HEK293T (cell line): ENCODE results near the gene ZCCHC7.

Experiments used
- ARNT ChIP-seq: fragments of 450-650 bp; IDR thresholded peaks from 2 replicates; pipeline ENCODE4 v1.6.1; 2017; ENCODE audit warnings: mild to moderate bottlenecking
- BHLHE40 ChIP-seq: fragments of 450-650 bp; IDR thresholded peaks from 2 replicates; pipeline ENCODE4 v1.6.1; 2016; ENCODE audit warnings: mild to moderate bottlenecking, moderate library complexity, borderline replicate concordance
- CTBP1 ChIP-seq: fragments of 450-650 bp; IDR thresholded peaks from 2 replicates; pipeline ENCODE4 v1.6.1; 2016; ENCODE audit warnings: borderline replicate concordance
- ELF4 ChIP-seq: fragments of 450-650 bp; IDR thresholded peaks from 2 replicates; pipeline ENCODE4 v1.6.1; 2017; ENCODE audit warnings: antibody characterized with exemption
- FOXA1 ChIP-seq: fragments of 450-650 bp; IDR thresholded peaks from 2 replicates; pipeline ENCODE4 v1.6.1; 2016; ENCODE audit warnings: mild to moderate bottlenecking
- FOXK2 ChIP-seq: fragments of 450-650 bp; IDR thresholded peaks from 2 replicates; pipeline ENCODE4 v1.6.1; 2016; ENCODE audit warnings: mild to moderate bottlenecking
- FOXM1 ChIP-seq: fragments of 450-650 bp; IDR thresholded peaks from 2 replicates; pipeline ENCODE4 v1.6.1; 2017; ENCODE audit warnings: mild to moderate bottlenecking, borderline replicate concordance
- HDGF ChIP-seq: fragments of 450-650 bp; IDR thresholded peaks from 2 replicates; pipeline ENCODE4 v1.6.1; 2017; ENCODE audit warnings: antibody characterized with exemption, borderline replicate concordance
- LEF1 ChIP-seq: fragments of 450-650 bp; IDR thresholded peaks from 2 replicates; pipeline ENCODE4 v1.6.1; 2017; ENCODE audit warnings: mild to moderate bottlenecking, borderline replicate concordance
- SP1 ChIP-seq: fragments of 450-650 bp; IDR thresholded peaks from 2 replicates; pipeline ENCODE4 v1.6.1; 2017
- SUZ12 ChIP-seq: fragments of 450-650 bp; IDR thresholded peaks from 2 replicates; pipeline ENCODE4 v1.6.1; 2016; ENCODE audit warnings: mild to moderate bottlenecking
- TARDBP ChIP-seq: fragments of 450-650 bp; IDR thresholded peaks from 2 replicates; pipeline ENCODE4 v1.6.1; 2016
- ZNF384 ChIP-seq: fragments of 450-650 bp; IDR thresholded peaks from 2 replicates; pipeline ENCODE4 v1.6.1; 2016
- TF ChIP-seq, protein P1 (sequence below): fragments of 450-650 bp; IDR thresholded peaks from 2 replicates; pipeline ENCODE4 v1.6.1; 2016

DNA sequence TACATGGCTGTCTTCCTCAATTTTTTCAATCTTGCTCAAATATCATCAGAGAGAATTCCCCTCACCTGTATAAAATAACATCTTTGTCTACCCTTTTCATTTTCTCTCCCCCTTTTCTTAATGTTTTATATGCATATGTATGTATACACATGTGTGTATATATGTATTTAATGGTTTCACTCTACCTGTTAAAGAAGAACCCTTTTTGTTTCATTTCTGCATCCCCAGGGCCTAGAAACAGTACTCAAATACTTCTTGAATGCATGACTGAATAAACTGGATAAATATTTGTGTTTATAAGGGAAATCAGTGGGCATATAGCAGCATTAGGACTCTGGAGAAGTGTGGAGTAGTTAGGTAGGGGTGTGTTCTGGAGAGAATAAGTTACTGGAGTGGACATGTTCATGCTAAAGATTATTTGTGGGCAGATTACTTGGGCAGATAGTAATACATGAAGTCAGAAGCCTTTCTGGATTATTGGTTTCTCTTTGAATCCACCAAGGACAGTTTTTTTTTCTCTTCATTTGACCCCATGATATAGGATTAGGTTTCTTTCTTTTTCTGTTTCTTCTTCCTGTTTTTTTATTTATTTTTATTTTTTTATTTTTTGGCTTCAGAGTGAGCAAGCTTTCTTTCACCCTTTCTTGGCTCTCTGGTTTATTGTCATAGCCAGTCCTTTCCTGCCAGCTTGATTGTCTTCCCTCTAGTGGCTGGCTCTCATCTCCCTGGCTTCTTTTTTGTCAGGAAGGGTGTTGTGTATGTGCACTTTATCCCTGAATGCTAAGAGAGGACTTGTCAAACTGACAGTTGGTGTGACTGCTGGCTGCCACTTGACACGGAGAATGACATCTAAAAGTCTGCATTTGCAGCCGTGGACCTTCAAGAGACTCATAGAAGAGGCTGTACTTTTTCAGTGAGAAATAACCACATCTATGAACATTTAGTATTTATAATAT is 89.3 kb downstream of the ZCCHC7 start:
- TF ChIP-seq SP1 (no peak), SUZ12 (no peak), FOXA1 (no peak), ZNF384 (no peak), HDGF (no peak), FOXK2 (no peak), CTBP1 (no peak), ELF4 (no peak), LEF1 (no peak), TARDBP (no peak), ARNT (no peak), BHLHE40 (no peak), FOXM1 (no peak)
- TF ChIP-seq, protein P1, sequence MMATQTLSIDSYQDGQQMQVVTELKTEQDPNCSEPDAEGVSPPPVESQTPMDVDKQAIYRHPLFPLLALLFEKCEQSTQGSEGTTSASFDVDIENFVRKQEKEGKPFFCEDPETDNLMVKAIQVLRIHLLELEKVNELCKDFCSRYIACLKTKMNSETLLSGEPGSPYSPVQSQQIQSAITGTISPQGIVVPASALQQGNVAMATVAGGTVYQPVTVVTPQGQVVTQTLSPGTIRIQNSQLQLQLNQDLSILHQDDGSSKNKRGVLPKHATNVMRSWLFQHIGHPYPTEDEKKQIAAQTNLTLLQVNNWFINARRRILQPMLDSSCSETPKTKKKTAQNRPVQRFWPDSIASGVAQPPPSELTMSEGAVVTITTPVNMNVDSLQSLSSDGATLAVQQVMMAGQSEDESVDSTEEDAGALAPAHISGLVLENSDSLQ: no peak
